Kidney epithelial cell (primary cell): Measurements from ENCODE around the gene G6PD. TPM values are rescaled to one million over a fixed set of nuclear protein-coding genes. Genes with fewer than 3 reads are reported as not detected.

Experiments
- DNase-seq: peaks from one replicate; pipeline ENCODE4 v3.0.0-alpha.2; 2010; ENCODE audit warnings: low read depth
- H3K27me3 ChIP-seq: 2 replicates; pipeline ENCODE4 v1.6.0; 2011; ENCODE audit warnings: low read length; ENCODE audit not compliant: control insufficient read depth, insufficient read depth
- H3K36me3 ChIP-seq: 2 replicates; pipeline ENCODE4 v1.5.1; 2011; ENCODE audit warnings: low read length; ENCODE audit not compliant: control insufficient read depth, insufficient read depth
- H3K4me3 ChIP-seq: 2 replicates; pipeline ENCODE4 v1.5.1; 2011; ENCODE audit warnings: low read depth, mild to moderate bottlenecking, control low read depth, low read length
- CTCF ChIP-seq: IDR thresholded peaks from 2 replicates; pipeline ENCODE4 v1.5.1; 2011; ENCODE audit warnings: mild to moderate bottlenecking, moderate library complexity, low read length, control low read depth, inconsistent platforms; ENCODE audit not compliant: insufficient read depth, poor library complexity, severe bottlenecking
- total RNA-seq: library from RNA; depleted of rRNA; stranded (reverse); fragments of >200 nt; gene quantifications from 2 replicates; pipeline ENCODE4 v1.2.3, GENCODE V29; 2015

Gene G6PD
- total RNA-seq, 1 donor from 2014 or later, result 39.2 TPM

GRCh38 chrX:154484255-154485149 is 62.1 kb downstream of the G6PD start:
- Histone ChIP-seq H3K36me3 (no peaks in the 10 kb centered on the region), H3K4me3 (no peak overlapping the region), H3K27me3 (no peaks in the 10 kb centered on the region)
- DNase-seq, result no peak
- no peak for TF ChIP-seq CTCF

GRCh38 chrX:154483325-154483724 is 63.3 kb downstream of the G6PD start:
- no peak for DNase-seq
- no peak for TF ChIP-seq CTCF
- Histone ChIP-seq H3K27me3 (no peaks in the 10 kb centered on the region), H3K4me3 (no peak overlapping the region), H3K36me3 (no peaks in the 10 kb centered on the region)

- TF ChIP-seq CTCF, result no peak
- DNase-seq, result no peak
- Histone ChIP-seq H3K36me3 (no peaks in the 10 kb centered on the region), H3K27me3 (no peaks in the 10 kb centered on the region), H3K4me3 (no peak overlapping the region)
Observed at GRCh38 chrX:154482786-154483185, 63.9 kb downstream of the G6PD start.

GRCh38 chrX:154481911-154482601 is 64.6 kb downstream of the G6PD start:
- Histone ChIP-seq H3K4me3 (no peak overlapping the region), H3K27me3 (no peaks in the 10 kb centered on the region), H3K36me3 (no peaks in the 10 kb centered on the region)
- TF ChIP-seq CTCF, result no peak
- no peak for DNase-seq

Other genes starting within 250 kb of the G6PD start
- gene FLNA, start 172.2 kb downstream of the G6PD start, total RNA-seq, result 2,357 and 2,761 TPM in 2 replicates
- 56.2 and 60.5 TPM in 2 replicates for gene EMD, start 167.6 kb downstream of the G6PD start, total RNA-seq
- 8,307 and 11,298 TPM in 2 replicates for gene RPL10, start 148.5 kb downstream of the G6PD start, total RNA-seq
- gene DNASE1L1, start 137.6 kb downstream of the G6PD start, total RNA-seq, result 15.5 and 16.6 TPM in 2 replicates
- 55.2 and 62.0 TPM in 2 replicates for gene TAFAZZIN, start 135.3 kb downstream of the G6PD start, total RNA-seq
- gene ATP6AP1, start 118.2 kb downstream of the G6PD start, total RNA-seq, result 70.0 and 78.3 TPM in 2 replicates
- 113 and 121 TPM in 2 replicates for gene GDI1, start 109.7 kb downstream of the G6PD start, total RNA-seq
- 79.1 and 80.0 TPM in 2 replicates for gene FAM50A, start 102.7 kb downstream of the G6PD start, total RNA-seq
- gene PLXNA3, start 88.6 kb downstream of the G6PD start, total RNA-seq, result 16.7 and 34.7 TPM in 2 replicates
- gene LAGE3, start 67.6 kb downstream of the G6PD start, total RNA-seq, result 27.9 and 28.8 TPM in 2 replicates
- gene UBL4A, start 60.2 kb downstream of the G6PD start, total RNA-seq, result 48.3 and 55.9 TPM in 2 replicates
- gene SLC10A3, start 56.2 kb downstream of the G6PD start, total RNA-seq, result 20.3 and 37.9 TPM in 2 replicates
- 30.3 and 32.3 TPM in 2 replicates for gene FAM3A, start 30.6 kb downstream of the G6PD start, total RNA-seq
- gene IKBKG, start 774 bp upstream of the G6PD start, total RNA-seq, result 14.6 and 16.7 TPM in 2 replicates
- not detected in 2 replicates for gene CTAG1A, start 38.3 kb upstream of the G6PD start, total RNA-seq
- not detected in 2 replicates for gene CTAG1B, start 72.4 kb upstream of the G6PD start, total RNA-seq
- gene CTAG2, start 106.7 kb upstream of the G6PD start, total RNA-seq, result not detected in 2 replicates
- 0.42 and 0.82 TPM in 2 replicates for gene GAB3, start 204.2 kb upstream of the G6PD start, total RNA-seq
- gene DKC1, start 216.0 kb upstream of the G6PD start, total RNA-seq, result 32.3 and 43.8 TPM in 2 replicates